ENCODE measurements around the gene NDUFAF2.

GRCh38 chr5:61081741-61082140 is 136.7 kb downstream of the NDUFAF2 start:
- no peak for TF ChIP-seq CTCF (IDR thresholded peaks at IDR 0.05; ENCODE audit: insufficient read depth, low read depth, low read length)
- TF ChIP-seq EZH2 (IDR thresholded peaks at IDR 0.05; ENCODE audit: insufficient read depth, low read length), result no peak
